Measurements from ENCODE around the gene CYBC1.

The CYBC1 gene

DNA sequence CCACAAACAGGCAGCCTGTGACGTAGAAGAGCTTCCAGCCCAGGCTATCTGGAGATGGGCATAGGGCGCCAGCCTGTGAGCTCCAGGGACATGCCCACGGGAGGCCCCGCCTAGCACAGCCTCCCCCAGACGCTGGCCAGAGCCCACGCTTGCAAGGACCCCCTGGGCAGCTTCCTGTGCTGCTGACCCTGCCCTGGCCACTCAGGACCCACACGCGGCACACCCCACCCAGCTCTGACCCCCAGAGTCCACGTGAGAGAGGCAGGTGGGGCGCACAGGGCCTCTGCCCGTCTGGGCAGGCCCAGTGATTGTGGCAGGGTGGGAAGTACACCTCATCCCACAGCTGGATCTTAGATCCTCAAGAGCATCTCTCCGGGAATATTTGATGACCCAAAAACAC lies 3.9 kb downstream of the CYBC1 start:
- DNase-seq, result no peak

DNA sequence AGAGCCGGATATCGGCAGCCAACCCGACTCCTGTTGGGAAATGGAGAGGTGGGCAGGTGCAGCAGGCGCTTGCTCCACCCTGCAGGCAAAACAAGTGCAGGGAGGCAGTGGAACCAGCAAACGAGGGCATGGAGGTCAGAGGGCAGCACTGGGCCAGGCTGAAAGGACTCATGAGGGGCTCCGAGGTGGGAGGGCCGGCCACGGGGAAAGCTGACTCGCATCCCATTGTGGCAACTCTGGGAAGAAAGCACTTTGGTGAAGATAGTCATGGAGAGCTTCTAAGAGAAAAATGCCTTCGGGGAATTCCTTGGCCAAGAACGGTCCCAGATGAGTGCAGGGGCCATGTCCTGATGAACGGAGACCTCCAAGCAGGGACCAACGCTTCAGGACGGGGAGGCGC lies 4.4 kb downstream of the CYBC1 start:
- DNase-seq, result no peak

DNA sequence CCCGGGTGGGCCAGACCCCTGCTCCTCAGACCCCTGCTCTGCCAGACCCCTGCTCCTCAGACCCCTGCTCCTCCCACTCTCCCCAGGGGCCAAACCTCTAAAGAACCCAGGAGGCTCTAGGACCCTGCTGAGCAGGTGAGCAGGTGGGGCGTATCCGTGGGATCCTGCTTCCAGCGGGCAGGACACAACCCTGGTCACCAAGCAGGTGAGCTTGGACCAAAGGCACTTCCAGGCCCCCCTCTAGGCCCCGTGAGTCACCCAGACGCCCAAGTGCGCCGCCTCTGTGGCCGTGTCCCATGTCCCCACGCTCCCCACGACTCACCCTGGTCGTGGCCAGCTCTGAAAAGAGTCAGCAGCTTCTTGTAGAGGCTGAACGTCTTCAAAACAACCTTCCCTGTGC lies 5.0 kb downstream of the CYBC1 start:
- no peak for DNase-seq

DNA sequence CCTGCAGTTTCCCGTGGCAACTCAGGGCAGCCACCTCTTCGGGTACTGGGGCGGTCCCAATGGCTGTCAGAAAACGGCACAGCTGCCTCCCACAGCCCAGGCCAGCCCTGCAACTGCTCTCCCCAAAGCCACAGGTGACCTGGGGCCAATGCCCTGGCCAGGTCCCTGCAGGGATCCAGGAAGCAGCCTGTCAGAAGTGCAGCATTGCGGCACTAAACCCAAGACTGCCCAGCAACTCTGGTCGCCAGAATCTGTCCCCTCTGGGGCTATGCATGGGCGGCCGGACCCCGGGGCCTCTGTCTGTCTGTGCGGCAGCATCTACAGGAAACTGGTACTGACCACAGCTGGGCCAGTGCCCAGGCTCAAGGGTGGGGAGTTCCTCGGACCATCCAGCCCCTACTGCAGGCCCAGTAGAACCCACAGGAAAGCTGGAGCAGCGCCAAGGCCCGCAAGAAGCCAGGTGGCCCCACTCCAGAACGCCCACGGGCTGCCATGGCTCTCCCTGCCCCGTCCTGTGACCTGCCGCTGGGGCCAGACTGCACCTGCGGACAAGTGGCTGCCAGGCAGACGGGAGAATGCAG lies 5.5 kb downstream of the CYBC1 start:
- DNase-seq, result no peak

DNA sequence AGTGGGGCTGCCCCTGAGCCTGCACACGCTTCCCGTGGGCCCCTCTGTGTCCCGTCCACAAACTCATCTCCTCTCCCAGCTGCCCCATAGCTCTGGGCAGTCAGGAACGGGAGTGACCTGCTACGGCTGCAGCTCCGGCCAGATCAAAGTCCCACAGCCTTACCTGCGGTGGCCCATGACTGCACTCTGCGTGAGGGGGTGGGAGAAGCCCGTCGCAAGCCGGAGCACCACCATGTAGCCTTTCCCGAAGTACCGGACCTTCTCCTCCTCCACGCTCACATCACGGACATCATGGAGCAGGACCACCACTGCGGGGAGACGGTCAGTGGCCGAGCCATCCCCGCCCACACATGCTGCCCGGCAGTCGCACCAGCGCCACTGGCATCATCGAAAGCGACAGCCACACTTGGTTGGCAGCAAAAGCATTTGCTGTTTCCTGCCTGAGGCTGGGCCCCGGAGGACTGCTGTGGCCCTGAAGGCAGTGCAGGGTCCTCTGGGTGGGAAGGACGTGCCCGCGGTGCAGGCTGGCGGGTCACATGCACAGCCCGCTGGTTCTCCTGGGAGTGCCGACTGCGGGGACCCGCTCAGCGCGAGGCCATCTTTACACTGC lies 6.2 kb downstream of the CYBC1 start:
- DNase-seq, result no peak

DNA sequence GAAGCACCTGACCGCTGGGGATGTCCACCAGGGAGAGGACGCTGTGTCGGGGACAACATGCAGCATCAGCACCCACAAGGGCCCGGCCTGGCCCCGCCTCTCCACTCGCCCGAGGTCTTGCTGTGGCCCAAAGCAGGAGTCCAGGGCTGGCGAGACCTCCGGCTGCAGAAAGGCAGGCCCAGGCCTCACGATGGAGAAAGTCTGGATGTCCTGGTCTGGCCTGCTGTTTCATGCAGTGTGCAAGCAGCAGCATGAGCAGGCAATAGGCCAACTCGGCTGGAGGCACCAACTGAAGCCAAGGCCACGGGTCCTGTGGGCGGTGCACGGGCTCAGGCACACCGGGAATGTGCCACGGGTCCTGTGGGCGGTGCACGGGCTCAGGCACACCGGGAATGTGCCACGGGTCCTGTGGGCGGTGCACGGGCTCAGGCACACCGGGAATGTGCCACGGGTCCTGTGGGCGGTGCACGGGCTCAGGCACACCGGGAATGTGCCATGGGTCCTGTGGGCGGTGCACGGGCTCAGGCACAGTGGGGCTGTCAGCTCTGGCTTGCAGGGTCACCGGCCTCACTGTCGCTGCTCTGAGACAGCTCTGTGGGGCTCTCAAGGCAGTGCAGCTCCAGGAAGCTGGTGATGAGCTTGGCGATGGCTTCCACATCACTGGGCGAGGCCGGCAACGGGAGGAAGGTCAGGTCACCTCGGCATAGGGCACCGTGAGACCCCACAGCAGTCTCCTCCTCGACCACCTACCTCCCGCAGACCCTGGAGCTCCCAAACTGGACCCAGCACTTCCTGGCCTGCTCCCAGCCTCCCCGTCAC lies 6.9 kb downstream of the CYBC1 start:
- DNase-seq, result no peak

DNA sequence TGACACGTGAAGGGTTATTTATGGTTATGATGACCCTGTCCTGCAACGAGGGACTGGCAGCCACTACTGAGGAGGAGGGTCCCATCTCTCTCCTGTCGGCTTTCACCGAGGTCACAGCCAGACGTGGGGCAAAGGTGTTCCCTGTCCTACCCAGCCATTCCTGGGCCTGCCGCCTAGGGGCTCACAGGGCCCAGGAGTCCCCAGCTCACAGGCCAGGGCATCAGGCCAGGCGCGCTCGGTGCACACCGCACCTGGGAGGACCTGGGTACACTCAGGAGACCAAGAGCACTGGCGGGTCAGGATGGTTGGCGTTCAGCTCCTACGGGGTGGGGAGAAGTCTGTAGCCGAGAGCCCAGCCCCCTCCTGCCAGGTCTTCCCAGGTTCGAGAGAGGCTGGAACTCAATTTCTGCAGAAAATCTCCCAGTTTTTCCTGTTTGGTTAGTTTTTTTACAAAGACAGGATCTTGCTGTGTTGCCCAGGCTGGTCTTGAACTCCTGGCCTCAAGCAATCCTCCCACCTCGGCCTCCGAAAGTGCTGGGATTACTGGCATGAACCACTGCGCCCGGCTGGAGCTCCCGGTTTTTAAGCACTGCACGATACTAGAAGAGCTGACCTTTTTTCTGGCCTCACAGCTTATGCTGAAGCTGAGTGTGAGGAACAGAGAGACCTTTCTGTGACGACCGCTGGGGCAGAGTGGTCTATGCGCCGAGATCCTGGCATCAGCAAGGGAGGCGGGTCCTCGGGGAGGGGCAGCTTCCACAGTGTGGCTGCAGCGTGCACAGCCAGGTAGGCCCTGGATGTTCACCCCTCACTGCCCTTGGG lies 7.7 kb downstream of the CYBC1 start:
- DNase-seq, result no peak

DNA sequence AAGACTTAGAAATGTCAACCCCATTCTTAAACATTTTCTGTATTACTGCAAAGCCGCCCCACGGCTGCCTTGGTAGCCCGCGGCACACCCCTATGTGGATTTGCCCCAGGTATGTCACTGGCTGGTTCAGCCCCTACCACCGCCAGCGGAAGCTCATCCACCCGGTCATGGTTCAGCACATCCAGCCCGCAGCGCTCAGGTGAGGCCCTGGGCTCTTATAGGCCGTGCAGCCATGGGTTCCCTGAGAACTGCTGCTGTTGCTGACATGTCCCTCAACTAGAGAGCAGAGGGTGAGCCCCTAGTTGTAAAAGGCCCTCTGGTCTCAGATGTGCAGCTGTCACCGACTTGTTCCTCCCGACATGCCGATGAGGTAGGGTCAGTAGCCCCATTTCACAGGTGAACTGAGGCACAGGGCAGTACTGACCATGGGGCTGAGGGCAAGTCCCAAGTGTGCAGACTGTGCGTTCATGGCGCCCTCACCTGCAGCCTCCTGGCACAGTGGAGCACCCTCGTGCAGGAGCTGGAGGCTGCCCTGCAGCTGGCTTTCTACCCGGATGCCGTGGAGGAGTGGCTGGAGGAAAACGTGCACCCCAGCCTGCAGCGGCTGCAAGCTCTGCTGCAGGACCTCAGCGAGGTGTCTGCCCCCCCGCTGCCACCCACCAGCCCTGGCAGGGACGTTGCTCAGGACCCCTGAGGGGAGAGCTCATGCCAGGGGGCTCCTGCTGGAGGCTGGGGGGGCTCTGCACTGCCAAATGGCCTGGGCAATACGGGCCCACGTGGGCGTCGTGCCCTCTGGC lies 8.7 kb downstream of the CYBC1 start:
- no peak for DNase-seq

DNA sequence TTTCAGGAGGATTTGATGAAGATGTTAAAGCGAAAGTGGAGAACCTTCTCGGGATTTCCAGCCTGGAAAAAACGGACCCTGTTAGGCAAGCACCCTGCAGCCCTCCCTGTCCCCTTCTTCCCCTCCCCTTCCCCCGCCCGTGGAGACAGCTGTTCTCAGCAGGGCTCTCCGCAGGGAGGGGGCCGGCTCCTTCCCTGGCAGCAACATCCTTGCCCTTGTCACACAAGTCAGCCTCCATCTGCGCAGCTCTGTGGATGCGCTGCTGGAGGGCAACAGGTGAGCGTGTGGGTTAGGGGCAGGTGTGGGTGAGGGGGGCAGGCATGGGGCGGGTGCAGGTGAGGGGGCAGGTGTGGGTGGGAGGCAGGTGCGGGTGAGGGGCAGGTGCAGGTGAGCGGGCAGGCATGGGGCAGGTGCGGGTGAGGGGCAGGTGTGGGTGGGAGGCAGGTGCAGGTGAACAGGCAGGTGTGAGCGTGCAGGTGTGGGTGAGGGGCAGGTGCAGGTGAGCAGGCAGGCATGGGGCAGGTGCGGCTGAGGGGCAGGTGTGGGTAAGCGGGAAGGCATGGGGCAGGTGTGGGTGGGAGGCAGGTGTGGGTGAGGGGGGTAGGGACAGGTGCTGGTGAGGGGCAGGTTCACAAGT lies 9.4 kb downstream of the CYBC1 start:
- no peak for DNase-seq

DNA sequence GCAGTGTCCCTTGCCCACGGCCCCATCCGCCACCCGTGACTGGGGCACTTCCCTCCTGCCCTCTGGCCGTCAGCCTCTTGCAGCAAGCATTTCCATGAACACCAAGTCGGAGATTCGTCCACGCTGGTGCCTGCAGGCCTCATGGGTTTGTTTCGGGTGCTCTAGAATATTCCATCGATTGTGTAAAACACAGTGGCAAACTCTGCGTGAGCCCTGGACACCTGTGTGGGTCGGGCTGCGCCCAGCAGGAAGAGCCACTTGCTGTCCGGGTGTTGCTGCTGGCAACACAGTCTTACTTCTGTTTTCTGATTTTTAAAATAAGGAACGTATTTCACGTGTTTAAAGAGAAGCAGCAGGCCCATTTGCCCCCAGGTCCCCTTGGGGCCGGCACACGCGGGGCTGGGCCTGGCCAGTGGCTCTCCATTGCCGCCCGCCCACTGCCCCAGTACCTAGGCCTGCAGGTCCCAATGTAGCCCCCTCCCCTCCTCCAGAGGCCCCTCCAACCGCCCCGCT lies 10.0 kb downstream of the CYBC1 start:
- DNase-seq, result no peak

DNA sequence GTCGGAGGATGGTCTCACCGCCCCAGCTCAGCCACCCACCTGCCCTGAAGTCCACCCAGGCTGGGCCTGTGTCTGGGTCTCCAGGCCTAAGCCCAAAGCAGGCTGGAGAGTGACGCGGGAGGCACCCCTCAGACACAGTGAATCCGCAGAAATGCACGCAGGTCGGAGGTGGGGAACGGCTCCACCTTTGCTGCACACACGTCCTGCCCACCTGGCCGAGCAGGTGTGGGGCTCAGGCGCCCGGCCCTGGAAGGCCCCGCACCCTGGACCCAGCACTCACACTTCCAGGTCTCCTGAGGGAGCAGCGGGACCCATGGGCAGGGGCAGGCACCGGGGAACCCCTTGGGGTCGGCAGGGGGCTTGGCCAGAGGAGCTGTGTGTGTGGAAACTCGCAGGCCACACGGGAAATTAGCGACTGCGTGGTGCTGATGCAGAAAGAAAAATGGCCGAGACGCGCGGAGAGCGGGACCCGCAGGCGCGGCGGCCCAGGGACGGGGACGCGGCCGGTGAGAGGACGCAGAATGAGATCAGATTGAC lies 10.7 kb downstream of the CYBC1 start:
- no peak for DNase-seq

DNA sequence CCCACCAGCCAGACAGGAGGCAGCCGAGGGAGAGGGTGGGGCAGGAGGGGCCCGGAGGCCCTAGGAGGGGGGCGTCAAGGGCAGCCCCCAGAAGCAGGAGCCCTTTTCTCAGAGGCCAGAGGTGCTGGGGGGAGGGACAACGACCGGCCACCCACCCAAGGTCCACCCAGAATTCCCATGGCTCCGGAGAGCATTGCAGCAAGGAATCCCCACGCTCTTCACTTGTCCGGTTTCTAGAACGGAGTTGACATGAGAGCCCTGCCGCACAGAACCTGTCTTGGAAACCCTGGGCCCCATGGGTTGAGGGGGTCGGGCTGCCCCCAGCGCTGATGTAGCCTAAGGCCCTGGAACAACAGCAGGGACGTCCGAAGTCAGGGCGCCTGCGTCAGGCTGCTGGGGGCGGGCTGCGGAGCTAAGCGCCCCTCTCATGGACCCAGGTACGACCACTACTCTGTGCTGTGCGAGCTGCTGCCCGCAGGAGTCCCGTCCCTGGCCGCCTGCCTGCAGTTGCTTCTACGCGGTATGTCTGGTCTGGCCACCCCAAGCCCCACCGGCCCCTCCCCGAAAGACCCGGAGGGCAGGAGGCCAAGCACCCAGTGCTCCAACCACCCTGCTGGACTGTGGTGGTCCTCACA lies 11.2 kb downstream of the CYBC1 start:
- no peak for DNase-seq

DNA sequence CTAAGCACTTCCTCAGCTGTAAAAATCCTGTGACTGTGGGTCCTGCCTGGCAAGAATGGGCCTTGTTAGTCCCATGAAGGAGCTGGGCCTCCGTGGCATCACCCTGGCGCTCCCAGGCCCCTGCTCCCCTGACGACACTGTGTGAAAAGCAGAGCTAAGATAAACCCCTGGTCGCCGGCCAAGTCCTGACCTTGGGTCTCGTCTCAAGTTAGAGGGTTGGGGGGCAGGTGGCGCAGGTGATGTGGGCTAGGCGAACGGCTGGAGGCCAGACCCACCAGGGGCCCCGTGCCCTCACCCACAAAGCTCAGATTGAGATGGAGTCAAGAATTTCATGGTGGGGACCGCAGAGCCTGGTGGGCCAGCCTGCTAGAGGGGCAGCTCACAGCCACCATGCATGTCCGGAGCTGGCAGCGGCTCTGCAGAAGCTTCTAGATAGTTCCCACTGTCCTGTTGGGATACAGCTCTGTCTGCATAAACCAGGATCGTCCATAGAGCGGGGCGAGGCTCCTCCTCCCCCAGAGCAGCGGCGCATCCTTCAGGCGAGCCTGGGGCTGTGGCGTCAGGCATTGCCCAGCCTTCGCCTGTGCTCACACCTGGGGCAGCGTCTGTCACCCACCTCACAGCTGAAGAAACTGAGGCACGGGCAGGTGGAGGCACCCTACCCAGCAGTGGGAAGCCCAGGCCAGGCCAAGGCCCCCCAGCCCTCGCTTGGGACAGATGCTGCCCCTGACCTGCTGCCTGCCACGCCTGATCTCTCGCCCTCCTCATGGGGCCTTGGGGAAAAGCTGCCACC lies 12.0 kb downstream of the CYBC1 start:
- no peak for DNase-seq

DNA sequence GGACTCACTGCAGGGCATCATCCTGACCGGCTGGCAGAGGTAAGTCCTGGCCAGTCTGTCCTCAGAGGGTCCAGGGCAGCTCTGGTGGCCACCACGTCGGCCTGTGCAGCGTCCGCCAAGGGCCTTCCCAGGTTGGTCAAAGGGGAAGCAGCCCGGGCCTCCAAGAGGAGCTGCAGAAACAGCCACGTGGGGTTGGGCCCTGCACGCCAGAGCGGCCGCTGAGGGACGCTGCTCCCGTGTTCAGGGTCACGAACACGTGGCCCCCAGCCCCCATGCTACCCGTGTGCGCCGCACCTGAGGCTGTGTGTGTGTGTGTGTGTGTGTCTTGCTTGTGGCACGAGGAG lies 13.3 kb downstream of the CYBC1 start:
- DNase-seq, result no peak

DNA sequence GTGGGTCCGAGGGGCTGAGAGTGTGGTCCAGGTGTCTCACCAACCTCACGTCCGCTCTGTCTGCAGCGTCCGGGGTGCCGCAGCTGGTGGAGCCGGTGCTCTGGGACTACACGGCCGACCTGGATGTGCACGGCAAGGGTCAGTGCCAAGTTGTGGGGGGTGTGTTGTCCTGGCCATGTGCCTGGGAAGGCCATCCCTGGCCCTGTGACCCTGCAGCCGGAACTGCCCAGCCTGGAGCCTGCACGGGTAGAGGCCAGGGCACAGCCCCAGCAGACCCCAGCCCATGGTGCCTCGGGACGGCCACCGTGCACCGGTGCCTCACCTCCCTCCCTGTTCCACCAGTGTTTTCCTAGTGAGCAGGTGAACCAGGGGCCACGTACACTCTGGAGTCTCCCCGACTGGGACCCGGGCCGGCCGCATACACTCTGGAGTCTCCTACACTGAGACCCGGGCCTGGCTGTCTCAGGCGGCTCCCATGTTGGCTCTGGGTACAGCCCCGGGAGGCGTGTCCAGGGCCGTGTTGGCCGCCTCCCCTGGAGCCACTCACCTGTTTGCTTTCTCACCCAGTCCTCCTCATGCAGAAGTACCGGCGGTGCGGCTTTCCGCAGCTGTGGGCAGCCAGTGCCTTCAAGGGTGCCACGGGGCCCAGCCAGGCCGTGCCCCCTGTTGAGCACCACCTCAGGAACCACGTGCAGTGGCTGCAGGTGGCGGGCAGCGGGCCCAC lies 13.8 kb downstream of the CYBC1 start:
- no peak for DNase-seq

DNA sequence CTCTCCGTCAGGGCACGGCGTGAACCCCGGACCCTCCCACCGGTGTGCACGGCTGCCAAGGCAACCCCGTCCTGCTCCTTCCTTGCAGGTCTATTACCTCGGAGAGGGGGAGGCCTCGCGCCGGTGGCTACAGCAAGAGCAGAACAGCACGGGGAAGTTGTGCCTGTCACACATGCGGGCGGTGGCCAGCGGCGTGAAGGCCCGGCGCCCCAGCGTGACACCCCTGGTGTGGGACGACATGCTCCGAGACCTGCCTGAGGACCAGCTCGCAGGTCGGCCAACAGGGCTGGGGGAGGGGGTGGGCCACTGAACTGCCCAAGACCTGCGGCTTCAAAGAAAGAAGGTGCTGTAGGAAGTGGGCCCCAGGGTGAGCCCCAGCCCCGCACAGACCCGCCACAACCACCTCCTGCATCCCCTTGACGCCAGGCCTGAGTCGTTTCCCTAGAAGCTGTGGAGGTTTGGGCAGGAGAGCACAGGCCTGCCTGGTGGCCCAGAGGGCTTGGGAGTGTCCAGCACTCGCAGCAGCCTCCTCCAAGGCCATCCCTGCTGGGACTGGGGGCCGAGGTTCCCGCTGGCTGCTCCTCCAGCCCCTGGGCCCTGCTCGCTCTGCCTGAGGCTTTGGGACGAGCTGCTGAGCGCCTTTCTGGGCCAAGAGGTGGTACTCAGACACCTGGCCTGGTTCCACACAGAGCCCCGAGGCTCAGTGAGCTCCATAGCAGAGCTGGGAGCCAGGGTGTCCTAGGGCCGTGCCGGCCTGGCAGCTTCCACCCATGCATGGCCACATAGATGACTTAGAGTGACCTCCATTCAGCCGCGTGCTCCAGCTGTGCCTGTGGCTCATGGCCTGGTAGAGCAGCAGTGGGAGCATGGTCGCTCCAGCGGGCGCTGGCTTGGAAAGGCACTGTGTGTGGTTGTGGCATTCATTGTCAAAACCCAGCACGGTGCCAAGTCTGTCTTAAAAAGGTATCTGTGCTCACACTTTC lies 14.7 kb downstream of the CYBC1 start:
- DNase-seq, result no peak

DNA sequence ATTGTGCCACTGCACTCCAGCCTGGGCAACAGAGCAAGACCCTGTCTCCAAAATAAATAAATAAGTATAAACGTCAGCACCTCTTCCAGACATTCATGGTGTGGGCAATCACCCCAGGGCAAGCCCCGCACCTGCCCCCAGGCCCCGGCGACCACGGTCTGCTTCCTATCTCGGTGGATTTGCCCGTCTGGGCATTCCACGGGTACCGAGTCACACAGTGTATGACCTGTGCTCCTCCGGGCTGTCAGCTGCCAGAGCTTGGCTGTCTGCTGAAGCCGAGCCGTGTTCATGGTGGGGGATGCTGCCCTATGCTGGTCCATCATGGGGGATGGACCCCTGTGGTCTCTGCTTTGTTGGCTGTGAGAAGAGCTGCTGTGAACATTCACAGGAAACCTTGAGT lies 15.4 kb downstream of the CYBC1 start:
- no peak for DNase-seq

DNA sequence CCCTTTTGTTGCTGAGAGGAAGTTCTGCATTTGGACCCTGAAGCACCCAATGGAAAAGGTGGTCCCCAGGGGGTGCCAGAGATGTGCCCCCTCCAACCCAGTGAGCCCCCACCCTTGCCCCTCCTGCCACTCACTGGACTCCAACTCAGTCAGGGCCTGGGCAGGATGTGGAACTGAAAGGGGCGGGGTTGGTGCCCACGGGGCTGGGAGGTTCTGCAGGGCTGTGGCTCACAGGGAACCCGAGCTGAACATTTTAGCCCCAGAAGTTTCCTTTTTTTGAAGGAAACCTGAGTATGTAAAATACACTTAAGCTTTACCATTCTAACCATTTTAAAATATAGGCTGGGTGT lies 16.4 kb downstream of the CYBC1 start:
- no peak for DNase-seq
